ENCODE measurements around the gene RAB22A.

Gene RAB22A

DNA sequence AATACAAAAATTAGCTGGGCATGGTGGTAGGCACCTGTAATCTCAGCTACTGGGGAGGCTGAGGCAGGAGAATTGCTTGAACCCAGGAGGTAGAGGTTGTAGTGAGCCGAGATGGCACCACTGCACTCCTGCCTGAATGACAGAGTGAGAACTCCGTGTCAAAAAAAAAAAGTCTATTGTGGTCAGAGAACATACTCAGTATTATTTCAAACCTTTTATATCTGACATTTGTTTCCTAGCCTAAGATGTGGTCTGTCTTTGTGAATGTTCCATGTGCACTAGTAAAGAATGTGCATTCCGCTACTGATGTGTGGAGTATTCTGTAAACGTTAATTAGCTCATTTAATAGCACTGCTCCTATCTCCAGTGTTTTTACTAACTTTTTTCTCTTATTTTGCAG is 11.7 kb downstream of the RAB22A start:
- Histone ChIP-seq H3K9ac (ENCODE audit: low read depth in 1 of 2, low read length in 2 of 2) (no peak overlapping the region), H3K4me3 (ENCODE audit: low read length in 2 of 2) (no peak overlapping the region), H3K9me3 (ENCODE audit: control insufficient read depth in 2 of 2, low read length in 2 of 2) (no peaks in the 10 kb centered on the region), H3K27ac (ENCODE audit: low read depth in 2 of 2, low read length in 2 of 2) (no peak overlapping the region), H3K36me3 (ENCODE audit: control insufficient read depth in 2 of 2, insufficient read depth in 2 of 2, low read length in 2 of 2) (peaks cover 1 to 9% of the 10 kb centered on the region in 2 donors), H3K27me3 (ENCODE audit: control insufficient read depth in 2 of 2, insufficient read depth in 2 of 2, low read length in 2 of 2) (no peaks in the 10 kb centered on the region), H3K4me1 (ENCODE audit: control insufficient read depth in 2 of 2, insufficient read depth in 2 of 2, low read length in 2 of 2) (no peaks in the 10 kb centered on the region)

DNA sequence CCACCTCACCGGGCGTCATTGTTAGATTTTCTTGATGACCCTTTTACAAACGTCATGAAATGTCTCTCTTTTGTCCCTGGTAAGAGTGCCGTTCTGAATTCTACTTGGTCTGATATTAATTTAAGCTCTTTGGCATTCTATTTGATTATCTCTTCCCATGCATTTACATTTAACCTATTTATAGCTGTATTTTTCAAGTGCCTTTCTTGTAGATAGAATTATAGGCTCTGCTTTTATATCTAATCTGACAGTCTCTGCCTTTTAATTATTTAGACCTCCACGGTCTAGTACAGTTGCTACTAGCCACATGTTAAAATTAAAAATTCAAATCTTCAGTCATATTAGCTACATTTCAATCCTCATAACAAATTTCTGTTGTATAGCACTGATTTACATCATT is 12.6 kb downstream of the RAB22A start:
- H3K27ac ChIP-seq (ENCODE audit: low read depth in 2 of 2, low read length in 2 of 2), result no peak overlapping the region
- no peaks in the 10 kb centered on the region for H3K9me3 ChIP-seq (ENCODE audit: control insufficient read depth in 2 of 2, low read length in 2 of 2)
- H3K4me3 ChIP-seq (ENCODE audit: low read length in 2 of 2), result no peak overlapping the region
- no peaks in the 10 kb centered on the region for H3K27me3 ChIP-seq (ENCODE audit: control insufficient read depth in 2 of 2, insufficient read depth in 2 of 2, low read length in 2 of 2)
- H3K9ac ChIP-seq (ENCODE audit: low read depth in 1 of 2, low read length in 2 of 2), result no peak overlapping the region
- H3K4me1 ChIP-seq (ENCODE audit: control insufficient read depth in 2 of 2, insufficient read depth in 2 of 2, low read length in 2 of 2), result no peaks in the 10 kb centered on the region
- H3K36me3 ChIP-seq (ENCODE audit: control insufficient read depth in 2 of 2, insufficient read depth in 2 of 2, low read length in 2 of 2), result peaks cover 0 to 3% of the 10 kb centered on the region in 2 donors

DNA sequence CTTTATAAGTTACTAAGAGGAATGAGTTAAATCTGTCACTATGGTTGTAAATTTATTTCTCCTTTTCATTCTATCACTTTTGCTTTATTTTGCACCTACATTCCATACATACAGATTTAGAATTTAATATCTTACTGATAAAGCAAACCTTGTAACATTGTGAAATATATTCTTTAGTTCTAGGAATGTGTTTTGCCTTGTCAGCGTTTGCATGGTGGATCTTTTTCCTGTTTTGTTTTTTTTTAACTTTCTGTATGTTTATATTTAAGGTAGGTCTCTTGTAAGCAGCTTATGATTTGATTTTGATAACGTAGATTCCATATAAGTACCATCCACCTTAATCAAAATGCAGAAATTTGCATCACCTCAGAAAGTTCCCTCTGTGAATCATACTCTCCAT is 16.4 kb downstream of the RAB22A start:
- H3K27ac ChIP-seq (ENCODE audit: low read depth in 2 of 2, low read length in 2 of 2), result no peak overlapping the region
- H3K9me3 ChIP-seq (ENCODE audit: control insufficient read depth in 2 of 2, low read length in 2 of 2), result no peaks in the 10 kb centered on the region
- H3K36me3 ChIP-seq (ENCODE audit: control insufficient read depth in 2 of 2, insufficient read depth in 2 of 2, low read length in 2 of 2), result no peaks in the 10 kb centered on the region
- no peaks in the 10 kb centered on the region for H3K27me3 ChIP-seq (ENCODE audit: control insufficient read depth in 2 of 2, insufficient read depth in 2 of 2, low read length in 2 of 2)
- no peak overlapping the region for H3K9ac ChIP-seq (ENCODE audit: low read depth in 1 of 2, low read length in 2 of 2)
- H3K4me3 ChIP-seq (ENCODE audit: low read length in 2 of 2), result no peak overlapping the region
- peaks cover 3% of the 10 kb centered on the region in 2 donors for H3K4me1 ChIP-seq (ENCODE audit: control insufficient read depth in 2 of 2, insufficient read depth in 2 of 2, low read length in 2 of 2)

DNA sequence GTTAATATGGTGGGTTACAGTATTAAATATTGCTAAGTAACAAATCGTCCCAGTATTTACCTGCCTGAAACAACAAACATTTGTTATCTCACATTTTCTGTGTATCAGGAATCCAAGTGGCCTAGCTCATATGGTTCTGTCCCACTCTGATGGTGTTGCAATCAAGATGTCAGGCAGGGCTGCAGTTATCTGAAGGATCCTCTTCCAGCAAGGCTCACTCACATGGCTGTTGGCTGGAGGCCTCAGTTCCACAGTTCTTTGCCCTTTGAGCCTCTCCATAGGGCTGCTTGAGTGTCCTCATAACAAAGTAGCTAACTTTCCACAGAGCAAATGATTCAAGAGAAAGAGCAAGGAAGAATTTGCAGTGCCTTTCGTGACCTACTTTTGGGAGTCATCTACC is 17.7 kb downstream of the RAB22A start:
- Histone ChIP-seq H3K9me3 (ENCODE audit: control insufficient read depth in 2 of 2, low read length in 2 of 2) (no peaks in the 10 kb centered on the region), H3K4me1 (ENCODE audit: control insufficient read depth in 2 of 2, insufficient read depth in 2 of 2, low read length in 2 of 2) (peaks cover 3 to 7% of the 10 kb centered on the region in 2 donors), H3K9ac (ENCODE audit: low read depth in 1 of 2, low read length in 2 of 2) (no peak overlapping the region), H3K36me3 (ENCODE audit: control insufficient read depth in 2 of 2, insufficient read depth in 2 of 2, low read length in 2 of 2) (peaks cover 0 to 2% of the 10 kb centered on the region in 2 donors), H3K4me3 (ENCODE audit: low read length in 2 of 2) (no peak overlapping the region), H3K27me3 (ENCODE audit: control insufficient read depth in 2 of 2, insufficient read depth in 2 of 2, low read length in 2 of 2) (no peaks in the 10 kb centered on the region), H3K27ac (ENCODE audit: low read depth in 2 of 2, low read length in 2 of 2) (no peak overlapping the region)

DNA sequence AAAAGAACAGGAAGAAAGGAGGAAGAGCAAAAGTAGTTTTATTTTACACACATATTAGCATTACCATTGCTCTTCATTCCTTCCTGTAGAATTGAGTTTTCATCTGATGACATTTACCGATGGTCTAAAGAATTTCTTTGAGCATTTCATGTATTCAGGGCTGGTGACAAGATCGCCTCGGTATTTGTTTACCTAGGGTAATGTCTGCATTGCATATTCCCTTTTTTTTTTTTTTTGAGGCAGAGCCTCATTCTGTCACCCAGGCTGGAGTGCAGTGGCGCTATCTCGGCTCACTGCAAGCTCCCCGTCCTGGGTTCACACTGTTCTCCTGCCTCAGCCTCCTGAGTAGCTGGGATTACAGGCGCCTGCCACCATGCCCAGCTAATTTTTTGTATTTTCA is 19.3 kb downstream of the RAB22A start:
- H3K4me3 ChIP-seq (ENCODE audit: low read length in 2 of 2), result no peak overlapping the region
- no peak overlapping the region for H3K9ac ChIP-seq (ENCODE audit: low read depth in 1 of 2, low read length in 2 of 2)
- no peaks in the 10 kb centered on the region for H3K9me3 ChIP-seq (ENCODE audit: control insufficient read depth in 2 of 2, low read length in 2 of 2)
- no peaks in the 10 kb centered on the region for H3K27me3 ChIP-seq (ENCODE audit: control insufficient read depth in 2 of 2, insufficient read depth in 2 of 2, low read length in 2 of 2)
- peaks cover 0 to 2% of the 10 kb centered on the region in 2 donors for H3K36me3 ChIP-seq (ENCODE audit: control insufficient read depth in 2 of 2, insufficient read depth in 2 of 2, low read length in 2 of 2)
- no peak overlapping the region for H3K27ac ChIP-seq (ENCODE audit: low read depth in 2 of 2, low read length in 2 of 2)
- H3K4me1 ChIP-seq (ENCODE audit: control insufficient read depth in 2 of 2, insufficient read depth in 2 of 2, low read length in 2 of 2), result peaks cover 3 to 7% of the 10 kb centered on the region in 2 donors

DNA sequence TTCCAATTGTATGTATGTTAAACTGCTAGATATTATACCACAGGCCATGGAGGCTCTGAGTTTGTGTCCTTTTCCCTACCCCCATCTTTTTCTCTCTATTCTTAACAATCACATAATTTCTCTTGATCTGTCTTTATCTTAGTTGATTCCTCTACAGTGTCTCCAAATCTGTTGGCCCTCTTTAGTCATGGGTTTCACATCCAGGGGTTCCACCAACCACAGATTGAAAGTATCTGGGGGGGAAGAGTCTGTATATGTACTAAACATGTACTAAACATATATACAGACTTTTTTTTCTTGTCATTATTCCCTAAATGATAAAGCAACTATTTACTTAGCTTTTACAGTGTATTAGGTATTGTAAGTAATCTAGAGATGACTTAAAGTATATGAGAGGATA is 20.2 kb downstream of the RAB22A start:
- Histone ChIP-seq H3K36me3 (ENCODE audit: control insufficient read depth in 2 of 2, insufficient read depth in 2 of 2, low read length in 2 of 2) (peaks cover 0 to 2% of the 10 kb centered on the region in 2 donors), H3K4me1 (ENCODE audit: control insufficient read depth in 2 of 2, insufficient read depth in 2 of 2, low read length in 2 of 2) (peaks cover 3 to 7% of the 10 kb centered on the region in 2 donors), H3K27ac (ENCODE audit: low read depth in 2 of 2, low read length in 2 of 2) (no peak overlapping the region), H3K4me3 (ENCODE audit: low read length in 2 of 2) (no peak overlapping the region), H3K9ac (ENCODE audit: low read depth in 1 of 2, low read length in 2 of 2) (no peak overlapping the region), H3K27me3 (ENCODE audit: control insufficient read depth in 2 of 2, insufficient read depth in 2 of 2, low read length in 2 of 2) (no peaks in the 10 kb centered on the region), H3K9me3 (ENCODE audit: control insufficient read depth in 2 of 2, low read length in 2 of 2) (no peaks in the 10 kb centered on the region)

DNA sequence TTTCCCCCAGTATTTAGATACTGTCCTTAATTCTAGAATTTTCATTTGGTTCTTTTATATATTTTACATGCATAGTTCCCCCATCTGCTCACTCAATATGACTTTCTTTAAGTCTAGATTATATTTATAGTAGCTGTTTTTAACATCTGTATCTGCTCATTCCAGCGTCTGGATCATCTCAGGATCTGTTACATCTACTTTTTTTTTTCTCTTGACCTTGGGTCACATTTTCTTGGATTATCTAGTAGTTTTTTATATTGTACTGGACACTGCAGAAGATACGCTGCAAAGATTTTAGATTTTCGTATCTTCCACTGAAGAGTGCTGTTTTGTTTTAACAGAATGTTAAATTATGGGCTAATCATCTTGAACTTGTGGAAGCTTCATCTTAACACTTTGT is 20.7 kb downstream of the RAB22A start:
- Histone ChIP-seq H3K9ac (ENCODE audit: low read depth in 1 of 2, low read length in 2 of 2) (no peak overlapping the region), H3K4me3 (ENCODE audit: low read length in 2 of 2) (no peak overlapping the region), H3K27ac (ENCODE audit: low read depth in 2 of 2, low read length in 2 of 2) (no peak overlapping the region), H3K27me3 (ENCODE audit: control insufficient read depth in 2 of 2, insufficient read depth in 2 of 2, low read length in 2 of 2) (no peaks in the 10 kb centered on the region), H3K36me3 (ENCODE audit: control insufficient read depth in 2 of 2, insufficient read depth in 2 of 2, low read length in 2 of 2) (peaks cover 0 to 2% of the 10 kb centered on the region in 2 donors), H3K9me3 (ENCODE audit: control insufficient read depth in 2 of 2, low read length in 2 of 2) (no peaks in the 10 kb centered on the region), H3K4me1 (ENCODE audit: control insufficient read depth in 2 of 2, insufficient read depth in 2 of 2, low read length in 2 of 2) (peaks cover 3 to 7% of the 10 kb centered on the region in 2 donors)

DNA sequence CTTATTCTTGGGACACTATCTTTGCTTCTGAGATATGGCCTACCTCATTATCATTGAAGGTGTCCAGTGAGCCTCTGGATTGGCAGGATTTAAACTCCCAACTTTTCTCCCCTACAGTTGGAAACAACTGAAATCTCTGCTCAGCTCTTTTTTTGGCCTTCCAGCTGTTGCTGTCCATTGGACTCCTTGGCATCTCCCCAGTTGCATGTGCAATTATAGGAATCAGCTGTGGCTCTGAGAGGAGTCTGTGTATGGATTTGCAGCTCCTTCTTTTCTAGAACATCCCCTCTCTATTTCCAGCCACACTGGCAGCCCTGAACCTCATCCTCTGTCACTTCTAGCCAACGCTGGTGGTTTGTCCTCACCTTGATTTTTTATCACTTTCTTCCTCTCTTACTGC is 21.2 kb downstream of the RAB22A start:
- no peak overlapping the region for H3K9ac ChIP-seq (ENCODE audit: low read depth in 1 of 2, low read length in 2 of 2)
- H3K9me3 ChIP-seq (ENCODE audit: control insufficient read depth in 2 of 2, low read length in 2 of 2), result no peaks in the 10 kb centered on the region
- no peak overlapping the region for H3K27ac ChIP-seq (ENCODE audit: low read depth in 2 of 2, low read length in 2 of 2)
- H3K4me1 ChIP-seq (ENCODE audit: control insufficient read depth in 2 of 2, insufficient read depth in 2 of 2, low read length in 2 of 2), result peaks cover 3 to 7% of the 10 kb centered on the region in 2 donors
- no peaks in the 10 kb centered on the region for H3K27me3 ChIP-seq (ENCODE audit: control insufficient read depth in 2 of 2, insufficient read depth in 2 of 2, low read length in 2 of 2)
- H3K36me3 ChIP-seq (ENCODE audit: control insufficient read depth in 2 of 2, insufficient read depth in 2 of 2, low read length in 2 of 2), result peaks cover 0 to 2% of the 10 kb centered on the region in 2 donors
- no peak overlapping the region for H3K4me3 ChIP-seq (ENCODE audit: low read length in 2 of 2)

DNA sequence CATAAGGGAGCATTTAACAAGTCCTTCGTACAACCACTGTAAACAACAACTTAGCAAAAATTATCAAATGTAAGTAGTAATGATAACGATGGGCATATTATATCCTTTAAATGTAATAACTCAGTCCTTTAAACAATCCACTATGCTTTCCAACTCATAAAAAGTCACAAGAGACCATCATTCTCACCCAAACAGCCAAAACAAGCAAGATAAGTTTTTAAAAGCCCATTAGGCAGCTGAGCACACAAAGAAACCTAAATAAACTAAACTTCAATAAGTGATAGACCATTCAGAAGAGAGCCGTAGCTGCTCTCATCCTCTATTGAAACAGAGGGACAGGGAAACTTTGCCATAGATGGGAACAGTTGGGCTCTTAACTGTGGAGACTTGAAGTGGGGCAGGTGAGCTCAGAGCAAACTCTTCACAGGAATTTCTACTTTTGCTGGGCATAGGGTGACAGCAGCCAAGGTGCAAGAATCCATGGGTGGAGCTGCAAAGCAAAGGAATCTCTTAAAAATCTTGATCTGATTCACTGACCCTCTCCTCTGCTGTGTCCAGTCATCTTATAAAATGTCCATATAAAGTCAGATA is 22.5 kb downstream of the RAB22A start:
- Histone ChIP-seq H3K4me1 (ENCODE audit: control insufficient read depth in 2 of 2, insufficient read depth in 2 of 2, low read length in 2 of 2) (peaks cover 3 to 7% of the 10 kb centered on the region in 2 donors), H3K4me3 (ENCODE audit: low read length in 2 of 2) (no peak overlapping the region), H3K27ac (ENCODE audit: low read depth in 2 of 2, low read length in 2 of 2) (no peak overlapping the region), H3K9me3 (ENCODE audit: control insufficient read depth in 2 of 2, low read length in 2 of 2) (no peaks in the 10 kb centered on the region), H3K27me3 (ENCODE audit: control insufficient read depth in 2 of 2, insufficient read depth in 2 of 2, low read length in 2 of 2) (no peaks in the 10 kb centered on the region), H3K9ac (ENCODE audit: low read depth in 1 of 2, low read length in 2 of 2) (no peak overlapping the region), H3K36me3 (ENCODE audit: control insufficient read depth in 2 of 2, insufficient read depth in 2 of 2, low read length in 2 of 2) (peaks cover 0 to 2% of the 10 kb centered on the region in 2 donors)

DNA sequence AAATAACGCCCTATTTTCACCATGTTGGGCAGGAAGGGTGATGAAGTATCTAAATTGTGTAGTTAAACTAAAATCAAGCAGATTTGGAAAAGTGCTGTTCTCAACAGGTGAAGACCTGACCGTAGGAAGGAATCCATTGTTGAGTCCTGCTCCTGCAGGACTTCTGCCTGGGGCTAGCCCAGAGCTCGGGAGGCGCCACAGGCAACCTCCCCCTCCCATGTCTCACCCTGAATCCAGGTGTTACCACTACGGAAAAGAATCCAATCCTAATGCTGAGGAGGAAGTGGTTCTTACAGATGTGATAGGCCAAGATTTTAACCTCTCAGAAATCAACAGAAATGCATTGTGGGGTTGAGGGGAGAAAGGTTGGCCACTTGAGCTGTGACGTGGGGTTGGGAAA is 30.2 kb downstream of the RAB22A start:
- Histone ChIP-seq H3K9ac (ENCODE audit: low read depth in 1 of 2, low read length in 2 of 2) (no peak overlapping the region), H3K4me3 (ENCODE audit: low read length in 2 of 2) (no peak overlapping the region), H3K9me3 (ENCODE audit: control insufficient read depth in 2 of 2, low read length in 2 of 2) (no peaks in the 10 kb centered on the region), H3K36me3 (ENCODE audit: control insufficient read depth in 2 of 2, insufficient read depth in 2 of 2, low read length in 2 of 2) (peaks cover 7 to 12% of the 10 kb centered on the region in 2 donors), H3K27ac (ENCODE audit: low read depth in 2 of 2, low read length in 2 of 2) (no peak overlapping the region), H3K27me3 (ENCODE audit: control insufficient read depth in 2 of 2, insufficient read depth in 2 of 2, low read length in 2 of 2) (no peaks in the 10 kb centered on the region), H3K4me1 (ENCODE audit: control insufficient read depth in 2 of 2, insufficient read depth in 2 of 2, low read length in 2 of 2) (no peaks in the 10 kb centered on the region)

DNA sequence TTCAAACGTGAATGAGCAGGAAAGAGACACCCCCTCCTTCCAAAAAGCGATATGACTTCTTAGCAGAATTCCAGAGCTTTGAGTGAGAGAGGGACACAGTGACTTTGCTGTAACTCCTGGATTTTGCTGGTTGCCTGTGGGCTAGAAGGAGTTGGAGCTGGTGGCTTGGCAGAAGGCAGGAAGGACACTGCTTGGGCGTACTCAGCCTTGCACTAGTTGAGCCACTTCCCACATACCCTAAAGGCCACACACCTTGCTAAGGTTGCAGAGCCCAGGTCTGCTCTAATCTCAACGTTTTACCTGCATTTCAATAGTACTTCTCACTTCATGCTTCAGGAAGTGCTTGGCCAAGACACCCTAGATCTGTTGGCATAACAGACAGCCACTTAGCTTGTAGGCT is 30.6 kb downstream of the RAB22A start:
- no peak overlapping the region for H3K27ac ChIP-seq (ENCODE audit: low read depth in 2 of 2, low read length in 2 of 2)
- no peaks in the 10 kb centered on the region for H3K27me3 ChIP-seq (ENCODE audit: control insufficient read depth in 2 of 2, insufficient read depth in 2 of 2, low read length in 2 of 2)
- no peak overlapping the region for H3K4me3 ChIP-seq (ENCODE audit: low read length in 2 of 2)
- no peak overlapping the region for H3K9ac ChIP-seq (ENCODE audit: low read depth in 1 of 2, low read length in 2 of 2)
- H3K36me3 ChIP-seq (ENCODE audit: control insufficient read depth in 2 of 2, insufficient read depth in 2 of 2, low read length in 2 of 2), result peaks cover 7 to 16% of the 10 kb centered on the region in 2 donors
- H3K9me3 ChIP-seq (ENCODE audit: control insufficient read depth in 2 of 2, low read length in 2 of 2), result no peaks in the 10 kb centered on the region
- H3K4me1 ChIP-seq (ENCODE audit: control insufficient read depth in 2 of 2, insufficient read depth in 2 of 2, low read length in 2 of 2), result no peaks in the 10 kb centered on the region
